Liver (tissue), 9 donors: ENCODE results near the gene CACNA1I. TPM values are rescaled to one million over a fixed set of nuclear protein-coding genes. Genes with fewer than 3 reads are reported as not detected.

Experiments
- DNase-seq: peaks from one replicate; pipeline ENCODE4 v3.0.0-alpha.2; 2017; ENCODE audit warnings: low spot score
- H3K27ac ChIP-seq, 2 donors: one replicate each; pipeline ENCODE4 v1.7.0; 2013; ENCODE audit warnings: inconsistent platforms in 2 of 2, low read length in 2 of 2, control low read depth in 1 of 2, low read depth in 1 of 2, mild to moderate bottlenecking in 1 of 2
- H3K27me3 ChIP-seq, 4 donors: one replicate each; pipeline versions ENCODE4 v1.6.1 to v1.7.0; 2013; ENCODE audit warnings: low read length in 3 of 4, inconsistent platforms in 1 of 4, mild to moderate bottlenecking in 1 of 4, moderate library complexity in 1 of 4; ENCODE audit not compliant: control insufficient read depth in 4 of 4, insufficient read depth in 4 of 4
- H3K36me3 ChIP-seq, 4 donors: one replicate each; pipeline versions ENCODE4 v1.6.1 to v1.7.0; 2013; ENCODE audit warnings: low read length in 3 of 4, mild to moderate bottlenecking in 3 of 4, low read depth in 1 of 4, moderate library complexity in 1 of 4; ENCODE audit not compliant: control insufficient read depth in 4 of 4, insufficient read depth in 3 of 4
- H3K4me1 ChIP-seq, 4 donors: one replicate each; pipeline versions ENCODE4 v1.6.1 to v1.7.0; 2013; ENCODE audit warnings: low read length in 3 of 4, mild to moderate bottlenecking in 3 of 4, moderate library complexity in 1 of 4; ENCODE audit not compliant: control insufficient read depth in 4 of 4, insufficient read depth in 4 of 4
- H3K4me3 ChIP-seq, 3 donors: one replicate each; pipeline versions ENCODE4 v1.6.1 to v1.7.0; 2013; ENCODE audit warnings: low read length in 3 of 3, control low read depth in 1 of 3, low read depth in 1 of 3, mild to moderate bottlenecking in 1 of 3
- H3K9ac ChIP-seq, 2 donors: one replicate each; pipeline ENCODE4 v1.7.0; 2013; ENCODE audit warnings: low read length in 2 of 2, mild to moderate bottlenecking in 2 of 2, moderate library complexity in 2 of 2, control low read depth in 1 of 2, low read depth in 1 of 2
- H3K9me3 ChIP-seq, 4 donors: one replicate each; pipeline versions ENCODE4 v1.6.1 to v1.7.0; 2013; ENCODE audit warnings: low read length in 3 of 4; ENCODE audit not compliant: control insufficient read depth in 4 of 4
- EGR1 ChIP-seq, 2 donors: IDR thresholded peaks; 2 replicates each; pipeline ENCODE4 v1.6.1; 2016 to 2018; ENCODE audit warnings: antibody characterized with exemption in 2 of 2, low read depth in 2 of 2
- FOXA1 ChIP-seq: IDR thresholded peaks from 2 replicates; pipeline ENCODE4 v1.6.1; 2016; ENCODE audit warnings: antibody characterized with exemption
- FOXA2 ChIP-seq: IDR thresholded peaks from 2 replicates; pipeline ENCODE4 v1.6.1; 2016; ENCODE audit warnings: antibody characterized with exemption
- GABPA ChIP-seq, 2 donors: IDR thresholded peaks in 1 of 2; conservative IDR thresholded peaks in 1 of 2; 2 replicates each; pipeline ENCODE4 v1.6.1; 2016; ENCODE audit warnings: antibody characterized with exemption in 2 of 2, mild to moderate bottlenecking in 1 of 2, moderate library complexity in 1 of 2
- HNF4G ChIP-seq: IDR thresholded peaks from 2 replicates; pipeline ENCODE4 v1.6.1; 2016; ENCODE audit warnings: antibody characterized with exemption
- JUND ChIP-seq, 2 donors: IDR thresholded peaks; 2 replicates each; pipeline ENCODE4 v1.6.1; 2016; ENCODE audit warnings: antibody characterized with exemption in 2 of 2
- NR2F2 ChIP-seq: IDR thresholded peaks from 2 replicates; pipeline ENCODE4 v1.6.1; 2016; ENCODE audit warnings: antibody characterized with exemption
- RXRA ChIP-seq, 2 donors: IDR thresholded peaks; 2 replicates each; pipeline ENCODE4 v1.6.1; 2017 to 2018; ENCODE audit warnings: antibody characterized with exemption in 2 of 2, mild to moderate bottlenecking in 1 of 2
- YY1 ChIP-seq: IDR thresholded peaks from 2 replicates; pipeline ENCODE4 v1.6.1; 2016; ENCODE audit warnings: antibody characterized with exemption, mild to moderate bottlenecking
- WGBS: extraction: QIAGEN DNeasy Blood & Tissue Kit; methylation state at CpG from one replicate; pipeline ENCODE4 v1.1.7; 2013; 5-methylcytosine and 5-hydroxymethylcytosine counted together
- polyA plus RNA-seq, 2 donors: library from polyadenylated mRNA; stranded (reverse) in 1 of 2; unstranded in 1 of 2; fragments of 200-250 nt in 1 of 2; fragments of >200 nt in 1 of 2; fragmentation: Nextera tagmentation in 1 of 2; extraction: Ambion mirVana in 1 of 2; gene quantifications; one replicate each; pipeline versions ENCODE4 v1.2.1 to v1.2.3, GENCODE V29; 2013 to 2015
- total RNA-seq, 2 donors: library from RNA; depleted of rRNA; stranded (reverse); fragments of >200 nt; gene quantifications; one replicate each; pipeline ENCODE4 v1.2.3, GENCODE V29; 2014
- TF ChIP-seq, protein P1 (sequence below): IDR thresholded peaks from 2 replicates; pipeline ENCODE4 v1.6.1; 2016; ENCODE audit warnings: antibody characterized with exemption, mild to moderate bottlenecking
- TF ChIP-seq, protein P2 (sequence below): IDR thresholded peaks from 2 replicates; pipeline ENCODE4 v1.6.1; 2016; ENCODE audit warnings: antibody characterized with exemption
- TF ChIP-seq, protein P3 (sequence below): IDR thresholded peaks from 2 replicates; pipeline ENCODE4 v1.6.1; 2016; ENCODE audit warnings: antibody characterized with exemption
- donor health status: healthy.
- donor health status: healthy.
- donor health status: healthy.
- donor health status: healthy.
- donor health status: healthy.

CACNA1I gene
- total and polyA plus RNA-seq, 4 donors: under 0.01 to 0.14 (median 0.01) TPM; not detected in 1

DNA sequence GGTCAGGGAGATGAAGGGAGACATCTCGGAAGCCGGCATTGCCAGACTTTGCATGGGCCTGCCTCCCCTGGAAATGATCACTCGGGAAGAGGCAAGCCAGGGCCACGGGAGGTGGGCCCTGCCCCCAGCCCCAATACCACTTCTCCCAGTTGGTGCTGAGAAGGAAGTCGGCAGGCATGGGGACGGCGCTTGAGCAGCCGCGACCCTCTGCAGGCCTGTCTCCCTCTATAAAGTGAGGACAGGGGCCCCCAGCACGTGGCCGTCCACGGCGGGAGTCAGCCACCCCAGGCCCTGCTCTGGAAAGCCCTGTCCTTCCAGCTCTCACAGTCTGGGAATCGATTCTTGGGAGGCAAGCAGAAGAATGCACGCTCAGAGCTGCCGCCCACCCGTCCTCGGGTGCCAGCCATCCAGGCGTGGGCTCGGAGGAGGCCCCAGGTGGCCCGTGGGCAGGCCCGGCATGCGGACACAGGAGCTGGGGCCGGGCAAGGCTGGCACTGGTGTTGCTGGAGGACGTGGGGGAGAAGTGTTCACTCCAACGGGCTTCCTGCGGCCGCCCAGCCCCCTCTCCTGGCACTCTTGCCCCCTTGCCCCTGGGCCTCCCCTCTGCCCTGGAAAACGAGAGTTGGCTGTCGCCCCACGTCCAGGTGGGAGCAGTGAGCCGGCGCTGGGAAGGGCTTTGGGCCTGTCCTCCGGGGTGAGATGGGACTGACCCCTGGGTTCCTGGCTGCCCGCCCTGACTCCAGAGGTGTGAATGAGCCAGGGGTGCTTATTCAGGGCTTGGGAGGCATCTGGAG, 77.5 kb downstream of the CACNA1I start (continued):
- TF ChIP-seq, protein P1, sequence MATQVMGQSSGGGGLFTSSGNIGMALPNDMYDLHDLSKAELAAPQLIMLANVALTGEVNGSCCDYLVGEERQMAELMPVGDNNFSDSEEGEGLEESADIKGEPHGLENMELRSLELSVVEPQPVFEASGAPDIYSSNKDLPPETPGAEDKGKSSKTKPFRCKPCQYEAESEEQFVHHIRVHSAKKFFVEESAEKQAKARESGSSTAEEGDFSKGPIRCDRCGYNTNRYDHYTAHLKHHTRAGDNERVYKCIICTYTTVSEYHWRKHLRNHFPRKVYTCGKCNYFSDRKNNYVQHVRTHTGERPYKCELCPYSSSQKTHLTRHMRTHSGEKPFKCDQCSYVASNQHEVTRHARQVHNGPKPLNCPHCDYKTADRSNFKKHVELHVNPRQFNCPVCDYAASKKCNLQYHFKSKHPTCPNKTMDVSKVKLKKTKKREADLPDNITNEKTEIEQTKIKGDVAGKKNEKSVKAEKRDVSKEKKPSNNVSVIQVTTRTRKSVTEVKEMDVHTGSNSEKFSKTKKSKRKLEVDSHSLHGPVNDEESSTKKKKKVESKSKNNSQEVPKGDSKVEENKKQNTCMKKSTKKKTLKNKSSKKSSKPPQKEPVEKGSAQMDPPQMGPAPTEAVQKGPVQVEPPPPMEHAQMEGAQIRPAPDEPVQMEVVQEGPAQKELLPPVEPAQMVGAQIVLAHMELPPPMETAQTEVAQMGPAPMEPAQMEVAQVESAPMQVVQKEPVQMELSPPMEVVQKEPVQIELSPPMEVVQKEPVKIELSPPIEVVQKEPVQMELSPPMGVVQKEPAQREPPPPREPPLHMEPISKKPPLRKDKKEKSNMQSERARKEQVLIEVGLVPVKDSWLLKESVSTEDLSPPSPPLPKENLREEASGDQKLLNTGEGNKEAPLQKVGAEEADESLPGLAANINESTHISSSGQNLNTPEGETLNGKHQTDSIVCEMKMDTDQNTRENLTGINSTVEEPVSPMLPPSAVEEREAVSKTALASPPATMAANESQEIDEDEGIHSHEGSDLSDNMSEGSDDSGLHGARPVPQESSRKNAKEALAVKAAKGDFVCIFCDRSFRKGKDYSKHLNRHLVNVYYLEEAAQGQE: no peak
- TF ChIP-seq, protein P2, sequence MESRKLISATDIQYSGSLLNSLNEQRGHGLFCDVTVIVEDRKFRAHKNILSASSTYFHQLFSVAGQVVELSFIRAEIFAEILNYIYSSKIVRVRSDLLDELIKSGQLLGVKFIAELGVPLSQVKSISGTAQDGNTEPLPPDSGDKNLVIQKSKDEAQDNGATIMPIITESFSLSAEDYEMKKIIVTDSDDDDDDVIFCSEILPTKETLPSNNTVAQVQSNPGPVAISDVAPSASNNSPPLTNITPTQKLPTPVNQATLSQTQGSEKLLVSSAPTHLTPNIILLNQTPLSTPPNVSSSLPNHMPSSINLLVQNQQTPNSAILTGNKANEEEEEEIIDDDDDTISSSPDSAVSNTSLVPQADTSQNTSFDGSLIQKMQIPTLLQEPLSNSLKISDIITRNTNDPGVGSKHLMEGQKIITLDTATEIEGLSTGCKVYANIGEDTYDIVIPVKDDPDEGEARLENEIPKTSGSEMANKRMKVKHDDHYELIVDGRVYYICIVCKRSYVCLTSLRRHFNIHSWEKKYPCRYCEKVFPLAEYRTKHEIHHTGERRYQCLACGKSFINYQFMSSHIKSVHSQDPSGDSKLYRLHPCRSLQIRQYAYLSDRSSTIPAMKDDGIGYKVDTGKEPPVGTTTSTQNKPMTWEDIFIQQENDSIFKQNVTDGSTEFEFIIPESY: no peak
- TF ChIP-seq YY1 (no peak), FOXA2 (no peak)
- TF ChIP-seq, protein P3, sequence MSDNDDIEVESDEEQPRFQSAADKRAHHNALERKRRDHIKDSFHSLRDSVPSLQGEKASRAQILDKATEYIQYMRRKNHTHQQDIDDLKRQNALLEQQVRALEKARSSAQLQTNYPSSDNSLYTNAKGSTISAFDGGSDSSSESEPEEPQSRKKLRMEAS: no peak

DNA sequence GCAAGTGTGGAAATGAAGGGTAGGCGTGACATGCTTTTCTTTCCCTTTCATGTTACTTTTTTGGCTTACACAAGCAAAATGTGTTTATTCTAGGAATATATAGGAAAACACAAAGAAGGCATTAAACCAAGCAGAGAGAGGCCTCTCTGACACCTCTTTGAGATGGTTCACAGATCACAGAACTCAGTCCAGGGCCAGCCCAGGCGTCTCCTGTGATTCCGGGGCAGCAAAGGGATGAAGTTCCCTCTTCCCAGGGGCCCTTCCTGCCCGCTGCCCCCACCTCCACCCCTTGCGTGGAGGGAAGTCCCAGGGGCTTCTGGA, 78.0 kb downstream of the CACNA1I start:
- Histone ChIP-seq H3K27ac (no peak overlapping the region), H3K4me1 (no peaks in the 10 kb centered on the region), H3K9me3 (no peaks in the 10 kb centered on the region), H3K9ac (no peak overlapping the region), H3K36me3 (no peaks in the 10 kb centered on the region), H3K4me3 (no peak overlapping the region), H3K27me3 (peaks cover 0 to 2% (median 0%) of the 10 kb centered on the region in 4 donors)
- TF ChIP-seq NR2F2 (no peak), EGR1 (IDR thresholded peaks at IDR 0.05; ENCODE audit: low read depth in 2 of 2) (no peak), FOXA2 (no peak), JUND (IDR thresholded peaks at IDR 0.05) (no peak), FOXA1 (no peak), YY1 (no peak), GABPA (IDR thresholded peaks at IDR 0.05 in 1 of 2, conservative IDR thresholded peaks at IDR 0.05 in 1 of 2) (no peak), HNF4G (no peak), RXRA (IDR thresholded peaks at IDR 0.05) (no peak)
- TF ChIP-seq, protein P2: no peak
- TF ChIP-seq, protein P1: no peak
- 88% methylated on average over 5 of the region's 5 CpGs for WGBS
- no peak for DNase-seq
